HepG2 (cell line): ENCODE measurements around the gene RNF149. TPM values are rescaled to one million over a fixed set of nuclear protein-coding genes. Genes with fewer than 3 reads are reported as not detected.

Experiments used
- KDM2A ChIP-seq: sonication (generic); formaldehyde crosslinking; IDR thresholded peaks from 2 replicates; pipeline ENCODE4 v1.4.0; 2020; ENCODE audit warnings: low read depth, missing genetic modification reagents, borderline replicate concordance
- NPAS2 ChIP-seq: sonication (generic); formaldehyde crosslinking; IDR thresholded peaks from 2 replicates; pipeline ENCODE4 v1.8.0; 2022; ENCODE audit warnings: mild to moderate bottlenecking, missing genetic modification reagents, borderline replicate concordance
- POLR2AphosphoS5 ChIP-seq: IDR thresholded peaks from 2 replicates; pipeline ENCODE4 v1.6.1; 2012; ENCODE audit warnings: low read depth, low read length
- ZBTB40 ChIP-seq, 2 experiments: fragments of 450-650 bp in 1 of 2; sonication (generic) in 1 of 2; formaldehyde crosslinking in 1 of 2; IDR thresholded peaks; 2 replicates each; pipeline versions ENCODE4 v1.6.1 to v1.8.0; 2016 to 2022; ENCODE audit warnings: antibody characterized with exemption in 1 of 2, mild to moderate bottlenecking in 1 of 2, missing genetic modification reagents in 1 of 2
- ZNF335 ChIP-seq: sonication (generic); formaldehyde crosslinking; IDR thresholded peaks from 2 replicates; pipeline ENCODE4 v1.4.0; 2020; ENCODE audit warnings: missing genetic modification reagents
- ZNF383 ChIP-seq: sonication (generic); formaldehyde crosslinking; IDR thresholded peaks from 2 replicates; pipeline ENCODE4 v1.4.0; 2020; ENCODE audit warnings: missing genetic modification reagents, mild to moderate bottlenecking, borderline replicate concordance
- ZNF619 ChIP-seq: sonication (generic); formaldehyde crosslinking; IDR thresholded peaks from 2 replicates; pipeline ENCODE4 v1.4.0; 2020; ENCODE audit warnings: mild to moderate bottlenecking, missing genetic modification reagents
- ZNF7 ChIP-seq: IDR thresholded peaks from 2 replicates; pipeline ENCODE4 v1.6.1; 2016; ENCODE audit warnings: missing biosample characterization, missing genetic modification reagents
- ZNF878 ChIP-seq: sonication (generic); formaldehyde crosslinking; IDR thresholded peaks from 2 replicates; pipeline ENCODE4 v1.8.1; 2023; ENCODE audit warnings: mild to moderate bottlenecking, missing genetic modification reagents, moderate library complexity
- ZSCAN30 ChIP-seq: sonication (generic); formaldehyde crosslinking; IDR thresholded peaks from 2 replicates; pipeline ENCODE4 v1.5.0; 2020; ENCODE audit warnings: mild to moderate bottlenecking, missing genetic modification reagents
- polyA plus RNA-seq, 8 experiments: library from polyadenylated mRNA; depleted of rRNA in 3 of 8; stranded (reverse) in 7 of 8; unstranded in 1 of 8; fragments of >200 nt; fragmentation: Illumina TruSeq in 4 of 8; extraction: Trizol in 4 of 8; gene quantifications; 2 replicates each; pipeline versions ENCODE4 v1.2.1 to v1.2.3, GENCODE V29; 2011 to 2016; ENCODE audit warnings: low read depth in 4 of 8, missing spikeins in 1 of 8, mixed read lengths in 1 of 8; ENCODE audit not compliant: insufficient read depth in 1 of 8
- total RNA-seq, 5 experiments: library from RNA; depleted of rRNA; stranded (reverse); fragments of >200 nt; fragmentation: Illumina TruSeq; extraction: Trizol; gene quantifications; 2 replicates each; pipeline ENCODE4 v1.2.3, GENCODE V29; 2016; ENCODE audit warnings: low read depth in 1 of 5
- TF ChIP-seq, protein P1 (sequence below), 2 experiments: IDR thresholded peaks; 2 replicates each; pipeline ENCODE4 v1.6.1; 2011 to 2012; ENCODE audit warnings: low read length in 2 of 2, borderline replicate concordance in 1 of 2, low read depth in 1 of 2, mild to moderate bottlenecking in 1 of 2, moderate library complexity in 1 of 2
- TF ChIP-seq, protein P2 (sequence below): sonication (generic); formaldehyde crosslinking; IDR thresholded peaks from 2 replicates; pipeline ENCODE4 v1.4.0; 2020; ENCODE audit warnings: missing genetic modification reagents

RNF149 gene
- total and polyA plus RNA-seq, 2 of the 13 experiments (the other 11 are each of a cell fraction or from before 2014, with no cell fraction given): 87.6 to 109 TPM

GRCh38 chr2:101330253-101330933, 21.9 kb upstream of the RNF149 start (continued):
- TF ChIP-seq, protein P1, sequence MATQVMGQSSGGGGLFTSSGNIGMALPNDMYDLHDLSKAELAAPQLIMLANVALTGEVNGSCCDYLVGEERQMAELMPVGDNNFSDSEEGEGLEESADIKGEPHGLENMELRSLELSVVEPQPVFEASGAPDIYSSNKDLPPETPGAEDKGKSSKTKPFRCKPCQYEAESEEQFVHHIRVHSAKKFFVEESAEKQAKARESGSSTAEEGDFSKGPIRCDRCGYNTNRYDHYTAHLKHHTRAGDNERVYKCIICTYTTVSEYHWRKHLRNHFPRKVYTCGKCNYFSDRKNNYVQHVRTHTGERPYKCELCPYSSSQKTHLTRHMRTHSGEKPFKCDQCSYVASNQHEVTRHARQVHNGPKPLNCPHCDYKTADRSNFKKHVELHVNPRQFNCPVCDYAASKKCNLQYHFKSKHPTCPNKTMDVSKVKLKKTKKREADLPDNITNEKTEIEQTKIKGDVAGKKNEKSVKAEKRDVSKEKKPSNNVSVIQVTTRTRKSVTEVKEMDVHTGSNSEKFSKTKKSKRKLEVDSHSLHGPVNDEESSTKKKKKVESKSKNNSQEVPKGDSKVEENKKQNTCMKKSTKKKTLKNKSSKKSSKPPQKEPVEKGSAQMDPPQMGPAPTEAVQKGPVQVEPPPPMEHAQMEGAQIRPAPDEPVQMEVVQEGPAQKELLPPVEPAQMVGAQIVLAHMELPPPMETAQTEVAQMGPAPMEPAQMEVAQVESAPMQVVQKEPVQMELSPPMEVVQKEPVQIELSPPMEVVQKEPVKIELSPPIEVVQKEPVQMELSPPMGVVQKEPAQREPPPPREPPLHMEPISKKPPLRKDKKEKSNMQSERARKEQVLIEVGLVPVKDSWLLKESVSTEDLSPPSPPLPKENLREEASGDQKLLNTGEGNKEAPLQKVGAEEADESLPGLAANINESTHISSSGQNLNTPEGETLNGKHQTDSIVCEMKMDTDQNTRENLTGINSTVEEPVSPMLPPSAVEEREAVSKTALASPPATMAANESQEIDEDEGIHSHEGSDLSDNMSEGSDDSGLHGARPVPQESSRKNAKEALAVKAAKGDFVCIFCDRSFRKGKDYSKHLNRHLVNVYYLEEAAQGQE (IDR thresholded peaks at IDR 0.05; ENCODE audit: borderline replicate concordance in 1 of 2, low read depth in 1 of 2, low read length in 2 of 2): peak in 1 of 2 experiments; percentile 71; a peak in 2 of 4 replicates
- TF ChIP-seq KDM2A (CRISPR knock-in tag): peak; percentile 88
- TF ChIP-seq NPAS2: no peak
- TF ChIP-seq ZNF383 (CRISPR knock-in tag): 0 out of 2 replicates have a peak, but pooled peaks have one; percentile 50
- no peak for TF ChIP-seq ZNF335 (CRISPR knock-in tag)
- TF ChIP-seq ZNF619 (CRISPR knock-in tag): no peak
- no peak for TF ChIP-seq ZNF7 (CRISPR knock-in tag)
- no peak for TF ChIP-seq ZNF878
- TF ChIP-seq ZBTB40 (IDR thresholded peaks at IDR 0.05): no peak
- TF ChIP-seq ZBTB40 (CRISPR knock-in tag; IDR thresholded peaks at IDR 0.05): no peak
- TF ChIP-seq, protein P2, sequence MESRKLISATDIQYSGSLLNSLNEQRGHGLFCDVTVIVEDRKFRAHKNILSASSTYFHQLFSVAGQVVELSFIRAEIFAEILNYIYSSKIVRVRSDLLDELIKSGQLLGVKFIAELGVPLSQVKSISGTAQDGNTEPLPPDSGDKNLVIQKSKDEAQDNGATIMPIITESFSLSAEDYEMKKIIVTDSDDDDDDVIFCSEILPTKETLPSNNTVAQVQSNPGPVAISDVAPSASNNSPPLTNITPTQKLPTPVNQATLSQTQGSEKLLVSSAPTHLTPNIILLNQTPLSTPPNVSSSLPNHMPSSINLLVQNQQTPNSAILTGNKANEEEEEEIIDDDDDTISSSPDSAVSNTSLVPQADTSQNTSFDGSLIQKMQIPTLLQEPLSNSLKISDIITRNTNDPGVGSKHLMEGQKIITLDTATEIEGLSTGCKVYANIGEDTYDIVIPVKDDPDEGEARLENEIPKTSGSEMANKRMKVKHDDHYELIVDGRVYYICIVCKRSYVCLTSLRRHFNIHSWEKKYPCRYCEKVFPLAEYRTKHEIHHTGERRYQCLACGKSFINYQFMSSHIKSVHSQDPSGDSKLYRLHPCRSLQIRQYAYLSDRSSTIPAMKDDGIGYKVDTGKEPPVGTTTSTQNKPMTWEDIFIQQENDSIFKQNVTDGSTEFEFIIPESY (CRISPR knock-in tag): peak; percentile 38; the same call in 1 of the 2 replicates
- TF ChIP-seq POLR2AphosphoS5: peak; percentile 78
- no peak for TF ChIP-seq ZSCAN30 (CRISPR knock-in tag)
